AG10803 (cell line): Measurements from ENCODE around the gene TPSAB1.
"Not testable (repeated sequence)": the region's sequence is repeated elsewhere in the genome, so short reads cannot be mapped to it uniquely, and the experiment has no call there.

Source experiments
- DNase-seq: peaks from one replicate; pipeline ENCODE4 v3.0.0; 2010; ENCODE audit warnings: low read depth
- H3K4me3 ChIP-seq: 2 replicates; pipeline ENCODE4 v1.5.1; 2011; ENCODE audit warnings: mild to moderate bottlenecking, low read length, control low read depth
- TF ChIP-seq, protein P1 (sequence below): conservative IDR thresholded peaks from 2 replicates; pipeline ENCODE4 v1.5.1; 2011; ENCODE audit warnings: mild to moderate bottlenecking, low read length, control low read depth, inconsistent platforms

TPSAB1 gene

DNA sequence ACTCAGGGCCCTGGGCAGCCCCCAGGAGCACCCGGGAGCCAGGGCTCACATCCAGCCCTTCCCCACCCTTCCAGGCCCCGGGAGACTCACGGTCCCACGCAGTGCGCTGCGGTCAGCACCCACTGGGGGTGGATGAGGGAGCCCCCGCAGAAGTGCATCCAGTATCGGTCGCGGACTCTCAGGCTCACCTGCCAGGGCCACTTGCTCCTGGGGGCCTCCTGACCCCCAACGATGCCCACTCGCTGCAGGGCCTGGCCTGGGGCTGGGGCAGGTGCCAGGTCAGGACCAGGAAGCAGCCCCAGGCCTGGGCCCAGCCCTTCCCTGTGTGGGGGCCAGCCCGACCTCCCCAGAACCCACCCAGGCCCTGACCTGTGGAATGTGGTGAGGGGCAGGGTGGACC is 11.0 kb upstream of the TPSAB1 start:
- not testable (repeated sequence) for H3K4me3 ChIP-seq, DNase-seq

DNA sequence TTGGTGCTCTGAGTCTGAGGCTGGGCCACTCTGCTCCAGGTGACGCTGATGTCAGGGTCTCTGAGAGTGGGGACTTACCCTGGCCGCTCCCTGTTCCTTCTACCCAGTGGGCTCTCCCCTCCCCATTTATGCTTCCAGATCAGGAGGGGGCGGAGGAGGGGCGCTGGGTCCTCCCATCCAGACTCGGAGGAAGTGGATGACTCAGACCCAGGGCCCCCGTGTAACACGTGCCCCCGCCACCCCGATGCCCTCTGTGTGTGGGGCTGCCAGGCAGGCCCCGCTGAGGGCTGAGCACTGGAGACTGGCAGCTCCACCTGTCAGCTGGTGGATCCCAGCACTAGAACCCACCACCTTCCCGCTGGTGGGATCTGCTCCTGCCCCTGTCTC is 10.4 kb upstream of the TPSAB1 start, which contains the start of gene TPSB2:
TSS of gene TPSB2 (minus strand) at position 101 of the 387 bp plus-strand sequence. CDS start 233 bp downstream, outside the sequence.
- H3K4me3 ChIP-seq, DNase-seq: not testable (repeated sequence)

GRCh38 chr16:1230471-1231212 is 9.9 kb upstream of the TPSAB1 start:
- not testable (repeated sequence) for DNase-seq, H3K4me3 ChIP-seq

- H3K4me3 ChIP-seq, DNase-seq: not testable (repeated sequence)
These were observed 9.2 kb upstream of the TPSAB1 start for GRCh38 chr16:1231301-1231700.

DNA sequence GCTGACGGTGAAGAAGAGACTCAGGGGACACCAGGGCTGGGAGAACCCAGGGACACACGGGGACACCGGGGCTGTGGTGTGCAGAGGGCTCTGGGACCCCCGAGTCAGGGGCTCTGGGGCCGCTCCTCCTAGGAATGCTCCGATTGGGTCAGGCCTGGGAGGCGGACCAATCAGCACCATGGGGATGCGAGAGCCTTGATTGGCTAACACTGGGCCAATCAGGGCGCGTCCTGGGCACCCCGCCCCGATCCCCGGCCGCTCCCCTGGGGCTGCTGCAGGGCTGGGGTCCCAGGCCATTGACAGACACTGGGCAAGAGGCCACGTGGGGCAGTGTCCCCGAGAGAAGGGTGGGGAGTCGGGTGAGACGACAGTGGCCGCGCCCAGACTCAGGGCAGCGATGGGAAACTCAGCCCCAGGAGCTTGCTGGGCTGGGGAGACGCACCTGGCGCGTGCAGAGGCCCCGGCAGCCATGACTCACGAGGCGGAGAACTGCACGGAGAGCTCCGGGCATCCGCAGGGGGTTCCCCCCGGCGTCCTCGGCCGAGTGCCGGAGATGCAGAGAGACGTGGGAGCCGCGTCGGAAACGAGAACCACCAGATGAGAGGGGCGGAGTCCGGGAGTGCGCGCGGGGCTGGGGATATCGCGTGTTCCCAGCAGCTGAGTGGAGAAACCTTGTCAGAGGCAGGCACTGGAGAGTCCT is 8.3 kb upstream of the TPSAB1 start:
- DNase-seq, H3K4me3 ChIP-seq: not testable (repeated sequence)

GRCh38 chr16:1236659-1237058 is 3.8 kb upstream of the TPSAB1 start:
- DNase-seq, H3K4me3 ChIP-seq: not testable (repeated sequence)

DNA sequence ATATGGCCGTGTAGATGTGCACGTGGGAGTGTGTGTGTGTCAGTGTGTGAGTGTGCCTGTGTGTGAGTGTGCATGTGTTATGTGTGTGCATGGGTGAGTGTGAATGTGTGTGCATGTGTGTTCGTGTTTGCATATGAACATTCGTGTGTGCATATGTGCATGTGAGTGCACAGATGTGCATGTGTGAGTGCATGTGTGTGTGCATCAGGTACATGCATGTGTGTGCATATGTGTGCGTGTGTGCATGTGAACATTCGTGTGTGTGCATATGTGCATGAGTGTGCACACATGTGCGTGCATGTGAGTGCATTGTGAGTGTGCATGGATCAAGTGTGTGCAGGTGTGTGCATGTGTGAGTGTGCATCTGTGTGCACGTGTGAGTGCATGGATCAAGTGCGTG is 2.5 kb upstream of the TPSAB1 start:
- TF ChIP-seq, protein P1, sequence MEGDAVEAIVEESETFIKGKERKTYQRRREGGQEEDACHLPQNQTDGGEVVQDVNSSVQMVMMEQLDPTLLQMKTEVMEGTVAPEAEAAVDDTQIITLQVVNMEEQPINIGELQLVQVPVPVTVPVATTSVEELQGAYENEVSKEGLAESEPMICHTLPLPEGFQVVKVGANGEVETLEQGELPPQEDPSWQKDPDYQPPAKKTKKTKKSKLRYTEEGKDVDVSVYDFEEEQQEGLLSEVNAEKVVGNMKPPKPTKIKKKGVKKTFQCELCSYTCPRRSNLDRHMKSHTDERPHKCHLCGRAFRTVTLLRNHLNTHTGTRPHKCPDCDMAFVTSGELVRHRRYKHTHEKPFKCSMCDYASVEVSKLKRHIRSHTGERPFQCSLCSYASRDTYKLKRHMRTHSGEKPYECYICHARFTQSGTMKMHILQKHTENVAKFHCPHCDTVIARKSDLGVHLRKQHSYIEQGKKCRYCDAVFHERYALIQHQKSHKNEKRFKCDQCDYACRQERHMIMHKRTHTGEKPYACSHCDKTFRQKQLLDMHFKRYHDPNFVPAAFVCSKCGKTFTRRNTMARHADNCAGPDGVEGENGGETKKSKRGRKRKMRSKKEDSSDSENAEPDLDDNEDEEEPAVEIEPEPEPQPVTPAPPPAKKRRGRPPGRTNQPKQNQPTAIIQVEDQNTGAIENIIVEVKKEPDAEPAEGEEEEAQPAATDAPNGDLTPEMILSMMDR: no peak
- no peak for DNase-seq

DNA sequence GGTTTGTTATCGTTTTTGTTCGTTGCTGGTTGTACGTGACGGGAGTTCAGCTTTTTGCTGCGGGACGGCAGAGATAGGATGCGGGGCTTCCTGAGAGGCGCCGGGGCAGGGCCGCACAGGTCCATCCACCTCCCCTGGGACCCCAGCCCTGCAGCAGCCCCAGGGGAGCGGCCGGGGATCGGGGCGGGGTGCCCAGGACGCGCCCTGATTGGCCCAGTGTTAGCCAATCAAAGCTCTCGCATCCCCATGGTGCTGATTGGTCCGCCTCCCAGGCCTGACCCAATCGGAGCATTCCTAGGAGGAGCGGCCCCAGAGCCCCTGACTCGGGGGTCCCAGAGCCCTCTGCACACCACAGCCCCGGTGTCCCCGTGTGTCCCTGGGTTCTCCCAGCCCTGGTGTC is 1.6 kb upstream of the TPSAB1 start:
- not testable (repeated sequence) for DNase-seq, H3K4me3 ChIP-seq

More for the DNA sequence above, 2.5 kb upstream of the TPSAB1 start:
- H3K4me3 ChIP-seq: no peak overlapping the region

GRCh38 chr16:1239575-1239974 is 930 bp upstream of the TPSAB1 start:
- H3K4me3 ChIP-seq, DNase-seq: not testable (repeated sequence)

DNA sequence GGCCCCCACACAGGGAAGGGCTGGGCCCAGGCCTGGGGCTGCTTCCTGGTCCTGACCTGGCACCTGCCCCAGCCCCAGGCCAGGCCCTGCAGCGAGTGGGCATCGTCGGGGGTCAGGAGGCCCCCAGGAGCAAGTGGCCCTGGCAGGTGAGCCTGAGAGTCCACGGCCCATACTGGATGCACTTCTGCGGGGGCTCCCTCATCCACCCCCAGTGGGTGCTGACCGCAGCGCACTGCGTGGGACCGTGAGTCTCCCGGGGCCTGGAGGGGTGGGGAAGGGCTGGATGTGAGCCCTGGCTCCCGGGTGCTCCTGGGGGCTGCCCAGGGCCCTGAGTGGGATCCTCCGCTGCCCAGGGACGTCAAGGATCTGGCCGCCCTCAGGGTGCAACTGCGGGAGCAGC is 576 bp downstream of the TPSAB1 start:
- DNase-seq, H3K4me3 ChIP-seq: not testable (repeated sequence)

- not testable (repeated sequence) for DNase-seq, H3K4me3 ChIP-seq
These were observed 2.9 kb downstream of the TPSAB1 start for GRCh38 chr16:1243363-1243762.

DNA sequence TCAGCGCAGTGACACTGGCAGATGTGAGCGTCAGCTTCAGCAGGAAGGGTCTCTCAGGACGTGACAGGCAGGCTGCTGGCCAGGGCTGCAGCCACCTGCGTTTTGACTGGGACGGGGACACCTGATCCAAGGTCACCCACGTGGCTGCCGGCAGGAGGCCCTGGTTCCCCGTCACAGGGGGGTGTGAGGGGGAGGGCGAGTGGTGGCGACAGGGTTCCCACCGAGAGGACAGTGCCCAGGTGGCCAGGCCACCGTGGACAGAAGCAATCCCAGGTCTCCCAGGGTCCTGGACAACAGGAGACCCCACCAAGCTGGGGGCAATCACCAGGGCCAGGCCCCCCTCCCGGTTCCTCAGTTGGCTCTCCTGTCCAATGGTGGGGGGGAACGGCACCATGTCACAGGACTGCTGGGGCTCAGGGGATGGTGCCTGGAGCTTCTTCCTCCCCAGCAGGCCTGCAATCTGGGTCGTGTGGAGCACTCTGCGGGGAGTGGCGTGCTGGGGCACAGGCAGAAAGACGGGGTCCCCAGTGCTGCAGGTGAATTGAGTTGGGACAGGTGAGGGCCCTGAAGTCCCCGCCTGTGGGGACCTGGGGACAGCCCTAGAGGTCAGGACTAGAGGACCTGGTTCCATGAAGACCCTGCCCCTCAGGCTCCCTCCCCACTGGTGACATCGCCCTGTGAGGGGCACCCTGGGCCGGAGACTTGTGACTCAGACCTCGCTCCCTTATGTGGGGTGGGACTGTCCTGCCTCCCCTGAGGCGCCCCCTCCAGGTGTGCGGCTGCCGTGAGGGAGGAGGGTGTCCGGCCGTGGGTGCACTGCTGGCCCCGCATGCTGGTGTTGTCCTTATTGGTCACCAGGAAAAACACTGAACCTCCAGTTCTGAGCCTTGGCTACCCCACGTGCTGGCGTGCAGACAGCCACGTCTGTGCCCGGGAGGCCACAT is 3.7 kb downstream of the TPSAB1 start:
- H3K4me3 ChIP-seq, DNase-seq: not testable (repeated sequence)

DNA sequence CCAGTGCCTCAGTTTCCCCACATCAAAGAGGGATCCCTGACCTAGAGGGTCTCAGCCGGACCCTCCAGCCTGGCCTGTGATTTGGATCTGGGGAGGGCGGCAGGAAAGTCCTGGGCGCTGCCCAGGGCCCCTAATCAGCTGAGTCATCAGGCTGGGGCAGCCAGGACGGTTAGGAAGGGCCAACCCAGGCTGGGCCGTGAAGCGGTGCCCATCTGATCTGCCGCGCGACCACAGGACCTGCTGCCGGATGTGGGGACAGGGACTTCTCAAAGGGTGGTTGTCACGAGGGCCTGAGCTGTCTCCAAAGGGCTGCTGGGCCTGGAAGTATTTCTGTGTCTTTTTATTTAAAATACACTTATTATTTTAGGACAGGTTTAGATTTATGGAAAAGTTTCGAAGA is 4.4 kb downstream of the TPSAB1 start:
- TF ChIP-seq, protein P1: no peak
- H3K4me3 ChIP-seq: no peak overlapping the region
- DNase-seq: no peak
